WTC11 (cell line): ENCODE results near the gene RNASEH1. TPM values are rescaled to one million over a fixed set of nuclear protein-coding genes. Genes with fewer than 3 reads are reported as not detected.

Experiments used
- ATAC-seq: fragments of 200-7000 bp; cut with Tn5 transposase; 2 replicates; pipeline ENCODE4 v1.10.0; 2021; ENCODE audit warnings: mild to moderate bottlenecking, moderate library complexity
- CTCF ChIA-PET: fragments of 300-600 bp; sonication (Branson Sonifier 250); formaldehyde crosslinking; loops from one replicate; lab custom pipeline; 2021; ENCODE audit warnings: antibody characterized with exemption; lab: Charles Lee
- POLR2A ChIA-PET: fragments of 350-600 bp; sonication (Branson Sonifier 250); formaldehyde crosslinking; loops from one replicate; lab custom pipeline; 2021; ENCODE audit warnings: antibody characterized with exemption; lab: Charles Lee
- DNase-seq: peaks from one replicate; pipeline ENCODE4 v3.0.0; 2021; ENCODE audit warnings: low spot score
- H3K27ac Mint-ChIP-seq: 2 replicates; pipeline ENCODE4 v1.8.0; 2021; ENCODE audit warnings: mixed read lengths
- H3K27me3 Mint-ChIP-seq: 2 replicates; pipeline ENCODE4 v1.8.0; 2021; ENCODE audit warnings: low read depth, mild to moderate bottlenecking, moderate library complexity, mixed read lengths
- H3K36me3 Mint-ChIP-seq: 2 replicates; pipeline ENCODE4 v1.8.0; 2021; ENCODE audit warnings: mixed read lengths
- H3K4me1 Mint-ChIP-seq: 2 replicates; pipeline ENCODE4 v1.8.0; 2022; ENCODE audit warnings: mixed read lengths
- H3K4me3 Mint-ChIP-seq: 2 replicates; pipeline ENCODE4 v1.8.0; 2021; ENCODE audit warnings: mild to moderate bottlenecking, moderate library complexity, mixed read lengths
- H3K9me3 Mint-ChIP-seq: 2 replicates; pipeline ENCODE4 v1.8.0; 2021; ENCODE audit warnings: mixed read lengths
- AR ChIP-seq: fragments of 250-450 bp; sonication (Bioruptor Pico); IDR thresholded peaks from 2 replicates; pipeline ENCODE4 v1.9.0; 2021; ENCODE audit warnings: mild to moderate bottlenecking
- FOXP1 ChIP-seq: sonication (generic); formaldehyde crosslinking; IDR thresholded peaks from 2 replicates; pipeline ENCODE4 v1.8.0; 2022; ENCODE audit warnings: missing genetic modification reagents, mild to moderate bottlenecking, moderate library complexity, borderline replicate concordance
- GABPB1 ChIP-seq: sonication (generic); formaldehyde crosslinking; IDR thresholded peaks from 2 replicates; pipeline ENCODE4 v1.8.1; 2023; ENCODE audit warnings: mild to moderate bottlenecking, missing genetic modification reagents
- NR1H2 ChIP-seq: sonication (generic); formaldehyde crosslinking; IDR thresholded peaks from 2 replicates; pipeline ENCODE4 v1.9.0; 2021; ENCODE audit warnings: mild to moderate bottlenecking, moderate library complexity, missing genetic modification reagents
- SMAD3 ChIP-seq: sonication (generic); formaldehyde crosslinking; IDR thresholded peaks from 2 replicates; pipeline ENCODE4 v1.8.0; 2022; ENCODE audit warnings: missing genetic modification reagents, mild to moderate bottlenecking, borderline replicate concordance
- SMAD4 ChIP-seq: sonication (generic); formaldehyde crosslinking; IDR thresholded peaks from 2 replicates; pipeline ENCODE4 v1.8.0; 2022; ENCODE audit warnings: mild to moderate bottlenecking, missing genetic modification reagents
- USF1 ChIP-seq: sonication (generic); formaldehyde crosslinking; IDR thresholded peaks from 2 replicates; pipeline ENCODE4 v1.8.0; 2022; ENCODE audit warnings: mild to moderate bottlenecking, missing genetic modification reagents
- USF2 ChIP-seq: sonication (generic); formaldehyde crosslinking; IDR thresholded peaks from 2 replicates; pipeline ENCODE4 v1.8.1; 2023; ENCODE audit warnings: mild to moderate bottlenecking, missing genetic modification reagents, moderate library complexity
- ZBTB43 ChIP-seq: sonication (generic); formaldehyde crosslinking; IDR thresholded peaks from 2 replicates; pipeline ENCODE4 v1.8.1; 2023; ENCODE audit warnings: mild to moderate bottlenecking, missing genetic modification reagents
- ZNF281 ChIP-seq: sonication (generic); formaldehyde crosslinking; IDR thresholded peaks from 2 replicates; pipeline ENCODE4 v1.8.0; 2023; ENCODE audit warnings: mild to moderate bottlenecking, missing genetic modification reagents
- ZNF425 ChIP-seq: fragments of 250-450 bp; sonication (Bioruptor Pico); conservative IDR thresholded peaks from 2 replicates; pipeline ENCODE4 v1.9.0; 2021; ENCODE audit warnings: mild to moderate bottlenecking
- total RNA-seq: library from RNA; stranded (reverse); gene quantifications from 3 replicates; pipeline ENCODE4 v1.2.3, GENCODE V29; 2021

Gene RNASEH1
- total RNA-seq, 1 experiment from 2014 or later: 44.4 TPM

GRCh38 chr2:3606028-3606369 lies 47.9 kb upstream of the RNASEH1 start:
- POLR2A ChIA-PET: no interaction called here
- DNase-seq: no peak
- Mint-ChIP-seq H3K4me1 (peaks cover 6% of the 10 kb centered on the region; the same call in 1 of the 2 replicates), H3K36me3 (no peaks in the 10 kb centered on the region), H3K9me3 (no peaks in the 10 kb centered on the region), H3K27me3 (0 out of 2 replicates have a peak, but pooled peaks cover 2% of the 10 kb centered on the region)
- no peak for ATAC-seq
- TF ChIP-seq GABPB1 (CRISPR knock-in tag) (no peak), NR1H2 (CRISPR knock-in tag) (no peak), SMAD3 (CRISPR knock-in tag) (no peak), FOXP1 (CRISPR knock-in tag) (no peak), AR (CRISPR knock-in tag) (no peak), ZNF425 (CRISPR knock-in tag) (no peak), SMAD4 (CRISPR knock-in tag) (no peak)
- TF ChIP-seq, all 79 proteins: peak for 0
- CTCF ChIA-PET: interaction anchor here (1.2 kb wide), 1 partner anchor 23 kb away, joined by 4 read pairs; no protein-coding TSS in a partner anchor
- peak overlapping the region; percentile 53; the same call in 1 of the 2 replicates for H3K27ac Mint-ChIP-seq
- H3K4me3 Mint-ChIP-seq: peak overlapping the region; percentile 66

- ATAC-seq (peak; percentile 64), DNase-seq (peak; percentile 81)
- Mint-ChIP-seq H3K27me3 (no peaks in the 10 kb centered on the region), H3K36me3 (no peaks in the 10 kb centered on the region), H3K9me3 (no peaks in the 10 kb centered on the region), H3K27ac (peak overlapping the region; percentile 68; the same call in 1 of the 2 replicates), H3K4me3 (peak overlapping the region; percentile 66), H3K4me1 (peaks cover 6% of the 10 kb centered on the region; the same call in 1 of the 2 replicates)
- POLR2A ChIA-PET: no interaction called here
- TF ChIP-seq ZBTB43 (CRISPR knock-in tag) (no peak), GABPB1 (CRISPR knock-in tag) (peak; percentile 25; the same call in 1 of the 2 replicates), ZNF281 (CRISPR knock-in tag) (0 out of 2 replicates have a peak, but pooled peaks have one; percentile 48), USF2 (CRISPR knock-in tag) (peak; percentile 90), USF1 (CRISPR knock-in tag) (peak; percentile 86)
- CTCF ChIA-PET: interaction anchor here (1.2 kb wide), 1 partner anchor 24 kb away, joined by 4 read pairs; no protein-coding TSS in a partner anchor
Observed at GRCh38 chr2:3604991-3605961, 47.1 kb upstream of the RNASEH1 start.
